CD4-positive, alpha-beta T cell treated with Interferon alpha-2 for 1 hour (primary cell): ENCODE data around the gene CEMP1.

Experiments used
- DNase-seq, 2 donors: peaks; one replicate each; pipeline ENCODE4 v3.0.0-alpha.2; 2020 to 2022

Gene CEMP1

GRCh38 chr16:2483939-2484897, 47.0 kb downstream of the CEMP1 start:
- DNase-seq: no peak

DNA sequence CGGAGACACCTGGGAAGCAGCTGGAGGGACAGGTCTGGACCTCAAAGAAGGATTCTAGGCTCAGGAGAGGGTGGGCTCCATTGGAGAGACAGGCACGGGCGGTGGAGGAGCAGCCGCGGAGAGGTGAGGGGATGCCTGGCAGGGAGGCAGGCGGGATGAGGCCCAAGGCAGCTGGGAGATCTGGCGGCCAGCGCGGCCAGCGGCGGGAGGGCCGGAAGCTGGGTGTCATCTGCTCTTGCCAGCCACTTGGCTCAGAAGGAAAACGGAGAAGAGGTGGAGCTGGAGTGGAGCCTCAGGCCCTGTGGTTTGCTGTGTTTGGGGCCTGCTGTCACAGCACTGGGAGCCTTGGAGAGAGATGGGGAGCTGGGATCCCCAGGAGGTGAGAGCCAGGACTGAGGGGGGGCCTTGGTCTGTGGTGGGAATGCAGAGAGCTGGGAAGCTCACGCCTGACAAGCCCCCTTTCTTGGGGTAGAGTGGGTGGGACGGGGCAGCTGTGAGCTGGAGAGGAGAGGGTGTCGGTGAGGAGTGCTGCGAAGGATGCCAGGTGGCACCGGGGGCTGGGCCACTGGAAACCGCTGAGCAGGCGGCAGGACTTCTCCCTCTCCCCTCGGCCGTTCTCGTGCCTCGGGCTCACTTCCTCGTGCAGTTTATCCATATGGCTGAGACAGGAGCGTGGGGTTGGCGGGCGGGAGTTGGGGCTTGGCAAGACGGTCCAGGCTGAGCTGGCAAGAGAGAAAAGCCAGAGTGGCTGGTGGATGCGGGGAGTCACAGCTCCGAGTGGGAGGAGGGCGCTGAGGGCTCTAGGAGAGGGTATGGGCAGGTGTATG, 48.3 kb downstream of the CEMP1 start:
- no peak for DNase-seq

GRCh38 chr16:2482249-2482648, 49.0 kb downstream of the CEMP1 start:
- no peak for DNase-seq

DNA sequence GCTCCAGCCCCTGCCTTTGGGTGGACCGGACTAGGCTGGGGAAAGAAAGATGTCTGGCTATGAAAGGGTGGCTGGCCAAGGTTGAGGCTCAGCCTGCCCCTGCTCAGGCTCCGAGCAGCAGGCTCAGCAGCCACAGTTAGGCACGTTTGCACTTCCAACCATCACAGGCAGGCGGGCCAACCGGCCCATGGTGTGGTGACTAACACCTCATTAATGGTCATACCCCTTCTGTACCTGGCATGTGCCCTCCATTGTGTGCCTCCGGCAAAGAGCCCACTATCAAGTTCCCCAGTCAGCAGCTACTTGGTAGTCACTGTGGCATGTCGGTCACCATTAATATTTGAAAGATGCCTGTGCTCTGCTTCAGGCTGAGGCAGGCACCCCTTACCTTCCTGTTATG, 49.5 kb downstream of the CEMP1 start:
- DNase-seq: no peak

DNA sequence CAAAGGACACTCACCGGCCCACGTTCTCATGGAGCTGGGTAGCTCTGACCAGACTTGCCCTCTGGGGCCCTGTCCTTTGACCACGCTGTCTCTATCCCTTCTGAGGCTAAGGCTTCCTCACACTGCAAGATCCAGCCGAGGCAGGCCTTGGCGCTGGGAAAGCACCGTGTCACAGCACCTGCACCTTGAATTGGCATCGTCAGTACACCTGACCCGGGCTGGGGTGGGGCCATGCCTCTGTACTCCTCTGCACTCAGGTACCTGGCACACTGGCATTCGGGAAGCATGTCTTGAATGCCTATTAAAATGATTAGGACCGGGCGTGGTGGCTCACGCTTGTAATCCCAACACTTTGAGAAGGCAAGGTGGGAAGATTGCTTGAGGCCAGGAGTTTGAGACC, 50.3 kb downstream of the CEMP1 start:
- DNase-seq: no peak
